ENCODE data around the gene NDUFB2. TPM values are rescaled to one million over a fixed set of nuclear protein-coding genes. Genes with fewer than 3 reads are reported as not detected.
A peak's percentile ranks its signal among the peaks of the same experiment; 100 is the strongest.

NDUFB2 gene
- 172 and 174 TPM in 2 replicates for total RNA-seq
- long read RNA-seq, transcript NDUFB2-201 (4 exons, 504 nt) = major isoform, 33 of 45 reads
- long read RNA-seq, partial matches to known transcripts = 0 of 45 reads
- long read RNA-seq, other reads (novel, unspliced or antisense) = 7 of 45 reads

DNA sequence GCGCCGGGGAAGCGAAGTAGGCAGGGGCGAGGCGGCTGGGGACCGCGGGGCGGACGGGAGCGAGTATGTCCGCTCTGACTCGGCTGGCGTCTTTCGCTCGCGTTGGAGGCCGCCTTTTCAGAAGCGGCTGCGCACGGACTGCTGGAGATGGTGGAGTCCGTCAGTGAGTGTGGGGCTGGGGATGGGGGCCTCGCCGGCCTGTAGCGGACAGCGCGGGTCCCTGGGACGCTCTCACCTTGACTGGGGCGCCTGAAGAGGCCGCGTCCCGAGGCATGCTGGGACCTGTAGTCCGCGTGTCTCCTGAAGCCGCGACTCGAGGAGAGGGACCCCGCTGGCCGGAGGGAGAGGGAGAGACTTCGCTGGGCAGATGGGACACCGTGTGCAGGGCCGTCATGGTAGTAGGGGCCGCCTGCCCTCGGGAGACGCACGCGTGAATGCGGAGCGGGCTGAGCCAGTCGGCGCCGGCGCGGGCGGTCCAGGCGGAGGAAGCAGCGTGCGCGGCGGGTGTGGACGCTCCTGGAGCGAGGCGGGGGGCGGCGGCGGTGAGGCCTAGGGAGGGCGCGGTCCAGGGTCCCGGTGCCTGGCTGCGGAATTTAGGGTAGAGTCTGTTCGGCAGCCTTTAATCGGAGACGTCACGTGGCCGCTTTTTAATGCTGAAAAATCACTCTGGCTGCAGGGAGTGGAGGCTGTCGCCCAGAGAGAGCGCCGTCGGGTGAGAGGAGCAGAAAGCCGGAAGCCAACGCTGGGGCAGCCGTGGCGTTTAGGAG lies at the start of gene NDUFB2:
Gene NDUFB2 (plus strand): TSS at position 29 of the 767 bp plus-strand sequence. CDS start 37 bp downstream, at position 66.
- H3K4me3 Mint-ChIP-seq (ENCODE audit: low read depth) = peak within 1 kb of the TSS; percentile 99
- peak; percentile 64 for DNase-seq (ENCODE audit: low spot score, unreplicated experiment)
- H3K9me3 Mint-ChIP-seq (ENCODE audit: low read depth) = no peaks in the 10 kb centered on the region
- peaks cover 18% of the 10 kb centered on the region for H3K4me1 Mint-ChIP-seq (ENCODE audit: low read depth)
- no peaks in the 10 kb centered on the region for H3K27me3 Mint-ChIP-seq
- H3K27ac Mint-ChIP-seq = peak within 1 kb of the TSS; percentile 99
- TF ChIP-seq, protein P1, sequence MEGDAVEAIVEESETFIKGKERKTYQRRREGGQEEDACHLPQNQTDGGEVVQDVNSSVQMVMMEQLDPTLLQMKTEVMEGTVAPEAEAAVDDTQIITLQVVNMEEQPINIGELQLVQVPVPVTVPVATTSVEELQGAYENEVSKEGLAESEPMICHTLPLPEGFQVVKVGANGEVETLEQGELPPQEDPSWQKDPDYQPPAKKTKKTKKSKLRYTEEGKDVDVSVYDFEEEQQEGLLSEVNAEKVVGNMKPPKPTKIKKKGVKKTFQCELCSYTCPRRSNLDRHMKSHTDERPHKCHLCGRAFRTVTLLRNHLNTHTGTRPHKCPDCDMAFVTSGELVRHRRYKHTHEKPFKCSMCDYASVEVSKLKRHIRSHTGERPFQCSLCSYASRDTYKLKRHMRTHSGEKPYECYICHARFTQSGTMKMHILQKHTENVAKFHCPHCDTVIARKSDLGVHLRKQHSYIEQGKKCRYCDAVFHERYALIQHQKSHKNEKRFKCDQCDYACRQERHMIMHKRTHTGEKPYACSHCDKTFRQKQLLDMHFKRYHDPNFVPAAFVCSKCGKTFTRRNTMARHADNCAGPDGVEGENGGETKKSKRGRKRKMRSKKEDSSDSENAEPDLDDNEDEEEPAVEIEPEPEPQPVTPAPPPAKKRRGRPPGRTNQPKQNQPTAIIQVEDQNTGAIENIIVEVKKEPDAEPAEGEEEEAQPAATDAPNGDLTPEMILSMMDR (IDR thresholded peaks at IDR 0.05; ENCODE audit: unreplicated experiment) = no peak
- no peaks in the 10 kb centered on the region for H3K36me3 Mint-ChIP-seq (ENCODE audit: insufficient read depth)

GRCh38 chr7:140646931-140647647 lies 49.4 kb upstream of the NDUFB2 start:
- no peaks in the 10 kb centered on the region for H3K9me3 Mint-ChIP-seq (ENCODE audit: low read depth)
- peaks cover 3% of the 10 kb centered on the region for H3K27me3 Mint-ChIP-seq
- no peak overlapping the region for H3K4me3 Mint-ChIP-seq (ENCODE audit: low read depth)
- no peak for DNase-seq (ENCODE audit: low spot score, unreplicated experiment)
- no peaks in the 10 kb centered on the region for H3K36me3 Mint-ChIP-seq (ENCODE audit: insufficient read depth)
- peaks cover 3% of the 10 kb centered on the region for H3K4me1 Mint-ChIP-seq (ENCODE audit: low read depth)
- TF ChIP-seq, protein P1 (IDR thresholded peaks at IDR 0.05; ENCODE audit: unreplicated experiment) = peak; percentile 64
- H3K27ac Mint-ChIP-seq = peak overlapping the region; percentile 54

DNA sequence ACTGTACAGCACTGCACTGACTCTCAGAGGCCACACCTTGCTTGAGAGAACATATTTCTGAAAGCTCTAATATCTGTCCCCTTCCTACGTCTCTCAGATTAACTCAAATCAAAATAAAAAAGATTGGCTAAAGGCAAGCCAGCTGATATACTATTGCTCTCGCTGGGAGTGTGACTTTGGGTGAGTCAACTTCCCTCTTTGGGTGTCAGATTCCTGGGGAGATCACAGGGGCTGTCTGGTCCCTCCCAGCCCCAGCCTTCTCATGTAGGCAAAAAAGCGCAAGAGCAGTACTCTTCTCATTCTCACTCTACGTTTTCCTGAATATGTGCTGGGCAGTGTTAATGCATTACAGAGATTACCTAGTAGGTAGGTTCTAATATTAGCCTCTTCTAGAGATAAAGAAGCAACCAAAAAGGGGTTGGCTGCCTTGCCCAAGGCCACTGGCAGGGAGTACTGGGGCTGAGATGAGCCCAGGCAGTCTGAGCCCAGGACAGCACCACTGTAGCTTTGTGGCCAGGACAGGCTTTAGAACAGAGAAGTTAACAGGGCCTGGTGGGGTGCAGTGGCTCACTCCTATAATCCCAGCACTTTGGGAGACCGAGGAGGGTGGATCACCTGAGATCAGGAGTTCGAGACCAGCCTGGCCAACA lies 46.8 kb upstream of the NDUFB2 start:
- H3K4me3 Mint-ChIP-seq (ENCODE audit: low read depth) = no peak overlapping the region
- peak overlapping the region; percentile 2 for H3K27ac Mint-ChIP-seq
- TF ChIP-seq, protein P1 (IDR thresholded peaks at IDR 0.05; ENCODE audit: unreplicated experiment) = no peak
- peaks cover 3% of the 10 kb centered on the region for H3K27me3 Mint-ChIP-seq
- H3K36me3 Mint-ChIP-seq (ENCODE audit: insufficient read depth) = no peaks in the 10 kb centered on the region
- peaks cover 5% of the 10 kb centered on the region for H3K4me1 Mint-ChIP-seq (ENCODE audit: low read depth)
- no peaks in the 10 kb centered on the region for H3K9me3 Mint-ChIP-seq (ENCODE audit: low read depth)
- no peak for DNase-seq (ENCODE audit: low spot score, unreplicated experiment)

GRCh38 chr7:140650367-140650766 lies 46.1 kb upstream of the NDUFB2 start:
- DNase-seq (ENCODE audit: low spot score, unreplicated experiment) = no peak
- Mint-ChIP-seq H3K4me1 (ENCODE audit: low read depth) (peaks cover 5% of the 10 kb centered on the region), H3K36me3 (ENCODE audit: insufficient read depth) (no peaks in the 10 kb centered on the region), H3K27ac (no peak overlapping the region), H3K4me3 (ENCODE audit: low read depth) (no peak overlapping the region), H3K27me3 (peaks cover 3% of the 10 kb centered on the region), H3K9me3 (ENCODE audit: low read depth) (no peaks in the 10 kb centered on the region)
- TF ChIP-seq, protein P1 (IDR thresholded peaks at IDR 0.05; ENCODE audit: unreplicated experiment) = no peak
